Left cardiac atrium (tissue), 4 donors: ENCODE measurements around the gene DYNC1I1. TPM values are rescaled to one million over a fixed set of nuclear protein-coding genes. Genes with fewer than 3 reads are reported as not detected.

Experiments used
- ATAC-seq, 2 donors: fragments of 200-7000 bp; cut with Tn5 transposase; one replicate each; pipeline ENCODE4 v1.9.1; 2020; ENCODE audit warnings: mild to moderate bottlenecking in 2 of 2, moderate library complexity in 2 of 2
- DNase-seq: peaks from one replicate; pipeline ENCODE4 v3.0.0-alpha.2; 2020
- intact Hi-C, 2 donors: fragments of 100-400 bp; cut with DNase I; formaldehyde crosslinking; loops; one replicate each; pipeline versions ENCODE4 v1.14.1 to v1.15.1; 2022 to 2023
- long read RNA-seq: library from polyadenylated mRNA; unstranded; transcript quantifications from one replicate; pipeline ENCODE4 v2.0.0, GENCODE V29; 2021
- total RNA-seq, 2 donors: library from RNA; stranded (reverse); fragmentation: NEBNext Ultra II Directional; extraction: Animal tissue kit (Norgen Biotek cat#: 25700); gene quantifications; one replicate each; pipeline ENCODE4 v1.2.1, GENCODE V29; 2021
- donor health status: DM: no; HTN: yes; CAD: no.
- donor health status: DM: no; HTN: yes; CAD: no; lungs with severe emphysema.
- donor health status: DM: yes; HTN: yes; CAD: no.
- donor health status: Dilated cardiomyopathy.

DYNC1I1 gene
- total RNA-seq = 10 to 100 TPM; 18.5 to 23.6 TPM
- long read RNA-seq, transcript DYNC1I1-205 (17 exons, 2,947 nt) = major isoform, 53 of 105 reads
- long read RNA-seq, transcript DYNC1I1-202 (16 exons, 2,843 nt) = minor isoform, 35 of 105 reads
- long read RNA-seq, partial matches to known transcripts = 4 of 105 reads
- long read RNA-seq, other reads (novel, unspliced or antisense) = 10 of 105 reads

- ATAC-seq (peak; percentile 98 to 100), DNase-seq (peak; percentile 83)
These were observed at the start of gene DYNC1I1 for GRCh38 chr7:95772298-95772770. Gene DYNC1I1, plus strand, starts transcription at chr7:95772554. Its CDS starts 32,176 bp downstream, at chr7:95804730.

GRCh38 chr7:95723583-95724180 is 48.7 kb upstream of the DYNC1I1 start:
- intact Hi-C loops = loop anchor here (1.0 to 5.0 kb wide), 2 partner anchors 148 to 149 kb away; no protein-coding TSS in a partner anchor
- ATAC-seq = peak; percentile 70 to 76
- no peak for DNase-seq

More at GRCh38 chr7:95772298-95772770, at the start of gene DYNC1I1:
- intact Hi-C loops = no loop called here

- ATAC-seq = no peak
- no peak for DNase-seq
- intact Hi-C loops = no loop called here
These were observed 47.1 kb upstream of the DYNC1I1 start for GRCh38 chr7:95725205-95725604.

GRCh38 chr7:95730493-95731280 is 41.7 kb upstream of the DYNC1I1 start:
- intact Hi-C loops = no loop called here
- ATAC-seq (no peak), DNase-seq (no peak)

GRCh38 chr7:95736635-95737034 is 35.7 kb upstream of the DYNC1I1 start:
- intact Hi-C loops = no loop called here
- DNase-seq (no peak), ATAC-seq (peak; percentile 55 to 63)

- ATAC-seq (no peak), DNase-seq (no peak)
- intact Hi-C loops = no loop called here
These were observed 34.4 kb upstream of the DYNC1I1 start for GRCh38 chr7:95737828-95738505.

GRCh38 chr7:95749044-95749443 is 23.3 kb upstream of the DYNC1I1 start:
- no peak for ATAC-seq
- no peak for DNase-seq
- intact Hi-C loops = no loop called here

- DNase-seq = no peak
- intact Hi-C loops = no loop called here
- no peak for ATAC-seq
These were observed 22.8 kb upstream of the DYNC1I1 start for GRCh38 chr7:95749515-95749914.

- ATAC-seq = no peak
These were observed 18.9 kb upstream of the DYNC1I1 start for GRCh38 chr7:95753440-95753839.

GRCh38 chr7:95755277-95755934 is 16.9 kb upstream of the DYNC1I1 start:
- DNase-seq = no peak
- intact Hi-C loops = no loop called here
- ATAC-seq = no peak

More at GRCh38 chr7:95753440-95753839, 18.9 kb upstream of the DYNC1I1 start:
- intact Hi-C loops = no loop called here
- DNase-seq = no peak

- intact Hi-C loops = no loop called here
- ATAC-seq = no peak
- DNase-seq = no peak
These were observed 14.2 kb upstream of the DYNC1I1 start for GRCh38 chr7:95758187-95758586.

GRCh38 chr7:95766086-95766485 is 6.3 kb upstream of the DYNC1I1 start:
- no peak for ATAC-seq
- no peak for DNase-seq
- intact Hi-C loops = no loop called here

- ATAC-seq (no peak), DNase-seq (no peak)
- intact Hi-C loops = no loop called here
These were observed 5.7 kb upstream of the DYNC1I1 start for GRCh38 chr7:95766657-95767056.

GRCh38 chr7:95772771-95773581 is 622 bp downstream of the DYNC1I1 start:
- intact Hi-C loops = no loop called here
- DNase-seq = peak; percentile 45
- peak; percentile 60 to 72 for ATAC-seq

GRCh38 chr7:95776561-95777185 is 4.3 kb downstream of the DYNC1I1 start:
- intact Hi-C loops = no loop called here
- DNase-seq (no peak), ATAC-seq (no peak)

- DNase-seq = no peak
- no peak for ATAC-seq
- intact Hi-C loops = no loop called here
These were observed 4.9 kb downstream of the DYNC1I1 start for GRCh38 chr7:95777269-95777668.

GRCh38 chr7:95780665-95781064 is 8.3 kb downstream of the DYNC1I1 start:
- DNase-seq (no peak), ATAC-seq (no peak)
- intact Hi-C loops = no loop called here
